H1 (cell line): ENCODE measurements around the gene KANSL1. TPM values are rescaled to one million over a fixed set of nuclear protein-coding genes. Genes with fewer than 3 reads are reported as not detected.

ENCODE experiments used
- ASH2L ChIP-seq: fragments of 200-600, 300-600 bp; sonication (generic); IDR thresholded peaks from one replicate; pipeline ENCODE4 v1.7.1; 2017; ENCODE audit warnings: low read length
- CBX8 ChIP-seq: fragments of 300-800, 300-1000 bp; sonication (generic); IDR thresholded peaks from 2 replicates; pipeline ENCODE4 v1.7.1; 2016; ENCODE audit warnings: low read depth, low read length, borderline replicate concordance
- CHD7 ChIP-seq: fragments of 300-600 bp; sonication (generic); IDR thresholded peaks from 2 replicates; pipeline ENCODE4 v1.7.1; 2012; ENCODE audit warnings: low read length, moderate library complexity, mild to moderate bottlenecking, inconsistent platforms; ENCODE audit not compliant: insufficient replicate concordance
- KDM4A ChIP-seq: IDR thresholded peaks from one replicate; pipeline ENCODE4 v1.7.1; 2012; ENCODE audit warnings: low read depth, mild to moderate bottlenecking, moderate library complexity, low read length, inconsistent platforms; ENCODE audit not compliant: severe bottlenecking
- NRF1 ChIP-seq: IDR thresholded peaks from 2 replicates; pipeline ENCODE4 v1.6.1; 2011; ENCODE audit warnings: mild to moderate bottlenecking, low read depth, low read length, improper control_type of control experiment
- RFX5 ChIP-seq: IDR thresholded peaks from 2 replicates; pipeline ENCODE4 v1.6.1; 2011; ENCODE audit warnings: low read depth, low read length, improper control_type of control experiment, borderline replicate concordance
- SAP30 ChIP-seq: fragments of 300-600 bp; sonication (generic); IDR thresholded peaks from 2 replicates; pipeline ENCODE4 v1.7.1; 2012; ENCODE audit warnings: low read length, moderate library complexity, mild to moderate bottlenecking, inconsistent platforms; ENCODE audit not compliant: insufficient read depth, insufficient replicate concordance
- SUZ12 ChIP-seq: fragments of 200-600 bp; sonication (generic); IDR thresholded peaks from 2 replicates; pipeline ENCODE4 v1.6.1; 2012; ENCODE audit warnings: mild to moderate bottlenecking, inconsistent platforms, low read length, moderate library complexity, mixed read lengths
- polyA plus RNA-seq, 7 experiments: library from polyadenylated mRNA; depleted of rRNA in 3 of 7; stranded (reverse) in 5 of 7; unstranded in 2 of 7; fragments of >200 nt in 5 of 7; fragments of 200-250 nt in 2 of 7; gene quantifications; 1 replicate in 5 of 7; 2 replicates in 1 of 7; 4 replicates in 1 of 7; pipeline versions ENCODE4 v1.2.1 to v1.2.3, GENCODE V29; 2011 to 2013; ENCODE audit warnings: missing spikeins in 2 of 7, mixed read lengths in 2 of 7
- total RNA-seq: library from RNA; stranded (reverse); fragmentation: NEBNext Ultra II Directional; extraction: Animal tissue kit (Norgen Biotek cat#: 25700); gene quantifications from 2 replicates; pipeline ENCODE4 v1.2.1, GENCODE V29; 2021

The KANSL1 gene
- total and polyA plus RNA-seq, 2 of the 8 experiments (the other 6 are each of a cell fraction or from before 2014, with no cell fraction given), result 34.0 to 128 TPM

GRCh38 chr17:46171939-46172338 lies 21.3 kb downstream of the KANSL1 start (continued):
- TF ChIP-seq CHD7 (no peak), NRF1 (no peak), SUZ12 (no peak), ASH2L (no peak), SAP30 (no peak), CBX8 (no peak), RFX5 (no peak), KDM4A (no peak)
